D721Med (cell line): Measurements from ENCODE around the gene VDR.

Experiments used
- DNase-seq: peaks from one replicate; pipeline ENCODE4 v3.0.0; 2011; ENCODE audit warnings: low spot score; ENCODE audit not compliant: insufficient read length
- FAIRE-seq: peaks from 2 replicates; lab custom pipeline; 2011; peaks lifted over from hg19 to GRCh38; lab: Jason Lieb, UNC
- TF ChIP-seq, protein P1 (sequence below): IDR thresholded peaks from 2 replicates; pipeline ENCODE4 v1.5.1; 2012; ENCODE audit warnings: mild to moderate bottlenecking, control low read depth; ENCODE audit not compliant: insufficient read depth; ENCODE audit errors: missing control alignments

VDR gene

DNA sequence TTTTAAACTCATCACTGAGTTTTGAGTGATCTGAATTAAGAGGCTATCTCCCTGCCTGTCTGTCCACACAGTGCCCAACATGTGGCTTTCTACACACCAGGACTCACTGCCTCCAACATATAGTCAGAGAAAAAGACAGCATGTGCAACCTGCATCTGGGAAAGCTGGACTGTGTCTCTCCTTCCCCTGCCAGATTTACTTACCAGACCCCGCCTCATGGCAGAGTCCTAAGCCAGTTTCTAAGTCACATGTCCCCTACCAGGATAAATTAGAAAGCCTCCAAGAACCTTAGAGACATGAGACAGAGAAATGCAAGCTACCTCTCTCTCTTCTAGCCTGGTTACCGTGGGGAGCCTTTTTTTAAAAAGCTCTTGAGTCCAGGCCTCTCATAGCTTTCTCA lies 82.4 kb downstream of the VDR start:
- FAIRE-seq (no peak), DNase-seq (no peak)
- TF ChIP-seq, protein P1, sequence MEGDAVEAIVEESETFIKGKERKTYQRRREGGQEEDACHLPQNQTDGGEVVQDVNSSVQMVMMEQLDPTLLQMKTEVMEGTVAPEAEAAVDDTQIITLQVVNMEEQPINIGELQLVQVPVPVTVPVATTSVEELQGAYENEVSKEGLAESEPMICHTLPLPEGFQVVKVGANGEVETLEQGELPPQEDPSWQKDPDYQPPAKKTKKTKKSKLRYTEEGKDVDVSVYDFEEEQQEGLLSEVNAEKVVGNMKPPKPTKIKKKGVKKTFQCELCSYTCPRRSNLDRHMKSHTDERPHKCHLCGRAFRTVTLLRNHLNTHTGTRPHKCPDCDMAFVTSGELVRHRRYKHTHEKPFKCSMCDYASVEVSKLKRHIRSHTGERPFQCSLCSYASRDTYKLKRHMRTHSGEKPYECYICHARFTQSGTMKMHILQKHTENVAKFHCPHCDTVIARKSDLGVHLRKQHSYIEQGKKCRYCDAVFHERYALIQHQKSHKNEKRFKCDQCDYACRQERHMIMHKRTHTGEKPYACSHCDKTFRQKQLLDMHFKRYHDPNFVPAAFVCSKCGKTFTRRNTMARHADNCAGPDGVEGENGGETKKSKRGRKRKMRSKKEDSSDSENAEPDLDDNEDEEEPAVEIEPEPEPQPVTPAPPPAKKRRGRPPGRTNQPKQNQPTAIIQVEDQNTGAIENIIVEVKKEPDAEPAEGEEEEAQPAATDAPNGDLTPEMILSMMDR = no peak

DNA sequence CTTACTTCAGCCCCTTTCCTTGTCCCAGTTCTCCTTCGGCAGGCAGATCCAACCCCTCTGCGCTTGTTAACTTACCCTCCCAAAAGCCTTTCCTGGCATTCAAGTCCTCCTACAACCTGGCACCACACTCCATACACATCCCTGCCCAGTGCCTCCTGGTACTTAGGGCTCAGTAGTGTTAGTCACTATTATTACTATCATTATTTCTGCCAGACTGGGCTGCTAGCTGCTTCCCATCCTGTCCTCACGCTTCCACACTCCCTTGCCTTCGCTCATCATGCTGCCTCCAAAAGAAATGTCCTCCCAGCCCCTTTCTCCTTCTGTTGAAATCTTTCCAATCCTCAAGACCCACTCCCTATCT lies 83.5 kb downstream of the VDR start:
- no peak for DNase-seq
- no peak for FAIRE-seq

DNA sequence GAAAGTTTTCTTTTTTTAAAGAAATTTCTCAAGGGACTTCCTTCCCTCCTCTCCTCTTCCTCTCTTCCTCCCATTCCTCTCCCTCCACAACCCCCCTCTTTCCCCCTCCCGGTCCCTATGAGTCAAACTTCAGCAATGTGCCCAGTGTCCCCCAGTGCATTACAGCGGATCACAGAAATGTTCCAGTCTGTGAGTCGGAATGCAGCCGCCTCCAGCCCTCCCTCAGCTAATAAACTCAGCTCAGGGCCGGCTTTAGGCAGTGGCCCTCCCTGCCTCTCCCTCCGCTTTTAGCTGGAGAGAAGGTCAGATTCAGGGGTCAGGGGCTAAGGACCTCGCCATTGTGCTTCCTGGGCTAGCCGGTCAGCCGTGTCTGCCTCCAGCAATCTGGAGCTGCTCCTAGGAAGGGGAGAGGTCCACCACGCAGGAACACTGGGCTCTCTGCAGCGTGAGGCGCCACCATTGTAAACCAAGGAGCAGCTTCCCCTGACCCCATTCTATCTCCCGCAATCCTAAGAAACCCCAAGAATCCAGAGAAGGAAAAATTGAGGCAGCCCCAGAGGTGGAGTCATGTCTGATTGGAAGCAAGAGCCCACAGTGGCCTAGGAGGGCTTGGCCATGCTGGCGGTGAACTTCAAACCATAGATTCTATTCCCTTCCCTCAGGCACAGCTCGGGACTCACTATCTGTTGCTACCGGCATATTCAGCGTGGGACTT lies 84.0 kb downstream of the VDR start:
- TF ChIP-seq, protein P1 = no peak
- FAIRE-seq (no peak), DNase-seq (no peak)

More for the DNA sequence above, 83.5 kb downstream of the VDR start:
- TF ChIP-seq, protein P1 = no peak

DNA sequence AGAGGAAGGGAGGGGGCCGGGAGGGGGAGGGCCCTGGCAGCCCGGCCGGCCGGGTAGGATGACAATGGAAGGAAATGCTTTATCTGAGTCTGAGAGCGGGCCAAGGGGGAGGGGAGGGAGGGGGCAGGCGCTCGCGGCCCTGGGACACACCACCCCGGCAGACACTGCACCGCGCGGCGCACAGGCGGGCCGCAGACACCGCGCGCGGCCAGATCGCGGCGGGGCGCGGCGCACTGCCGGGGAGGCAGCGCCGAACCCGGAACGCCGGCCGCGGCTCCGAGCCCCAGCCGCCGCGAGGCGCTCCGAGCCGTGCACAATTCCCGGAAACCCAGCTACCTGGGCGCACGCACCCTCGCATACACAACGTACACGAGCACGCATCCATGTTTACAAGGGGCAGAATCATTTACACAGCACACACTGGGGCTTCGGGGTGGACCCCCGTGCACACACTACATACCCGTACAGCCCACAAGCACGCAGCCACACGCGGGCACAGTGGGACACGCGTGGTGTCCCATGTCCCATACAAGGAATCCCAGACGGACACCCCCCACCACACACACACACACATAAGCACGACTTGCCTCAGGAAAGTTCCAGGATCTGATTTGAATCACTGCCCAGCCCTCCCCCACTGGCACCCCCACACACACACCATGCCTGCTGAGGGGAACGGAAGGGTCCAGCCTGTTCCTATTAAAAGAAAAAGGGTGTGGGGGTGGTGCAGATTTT lies 84.7 kb downstream of the VDR start, which contains the start of gene HDAC7:
Gene HDAC7, minus strand, starts transcription at position 8 of the 735 bp plus-strand sequence. CDS start 118 bp downstream, outside the sequence.
- peak; percentile 74 for DNase-seq
- no peak for FAIRE-seq
- TF ChIP-seq, protein P1 = no peak

DNA sequence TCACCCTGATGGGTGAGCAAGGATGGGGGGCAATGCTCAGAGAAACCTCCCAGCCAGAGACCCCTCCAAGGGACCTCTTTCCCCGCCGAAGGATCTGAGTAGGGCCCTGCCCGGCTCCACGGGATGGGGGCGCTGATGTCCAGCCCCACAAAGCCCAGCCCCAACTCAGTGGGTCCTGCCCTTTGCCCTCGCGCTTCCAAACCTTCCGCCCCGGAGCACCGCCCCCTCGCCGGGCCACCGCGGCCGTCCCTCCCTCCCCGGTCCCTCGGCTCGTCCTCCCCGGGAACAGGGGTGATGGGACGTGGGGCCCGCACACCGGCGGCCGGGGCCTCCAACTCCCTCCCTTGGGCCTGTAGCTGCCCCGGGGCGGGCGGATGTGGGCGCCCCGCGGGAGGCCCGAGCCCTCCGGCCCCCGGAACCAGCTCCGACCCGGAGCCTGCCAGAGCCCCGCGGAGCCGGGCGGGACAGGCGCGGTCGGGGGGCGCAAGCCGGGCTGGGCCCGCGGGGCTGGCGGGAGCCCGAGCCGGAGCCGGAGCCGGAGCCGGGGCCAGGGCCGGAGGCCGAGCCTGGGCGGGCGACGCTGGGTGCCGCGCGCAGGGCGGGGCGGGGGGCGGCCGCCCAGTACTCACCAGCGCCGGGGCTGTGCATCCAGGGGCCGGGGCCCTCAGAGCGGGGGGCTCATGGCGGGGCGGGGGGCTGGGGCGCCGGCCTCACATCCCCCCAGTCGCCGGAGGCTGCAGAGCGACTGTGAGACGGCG lies 85.5 kb downstream of the VDR start:
- no peak for FAIRE-seq
- TF ChIP-seq, protein P1 = peak; percentile 14
- DNase-seq = no peak

DNA sequence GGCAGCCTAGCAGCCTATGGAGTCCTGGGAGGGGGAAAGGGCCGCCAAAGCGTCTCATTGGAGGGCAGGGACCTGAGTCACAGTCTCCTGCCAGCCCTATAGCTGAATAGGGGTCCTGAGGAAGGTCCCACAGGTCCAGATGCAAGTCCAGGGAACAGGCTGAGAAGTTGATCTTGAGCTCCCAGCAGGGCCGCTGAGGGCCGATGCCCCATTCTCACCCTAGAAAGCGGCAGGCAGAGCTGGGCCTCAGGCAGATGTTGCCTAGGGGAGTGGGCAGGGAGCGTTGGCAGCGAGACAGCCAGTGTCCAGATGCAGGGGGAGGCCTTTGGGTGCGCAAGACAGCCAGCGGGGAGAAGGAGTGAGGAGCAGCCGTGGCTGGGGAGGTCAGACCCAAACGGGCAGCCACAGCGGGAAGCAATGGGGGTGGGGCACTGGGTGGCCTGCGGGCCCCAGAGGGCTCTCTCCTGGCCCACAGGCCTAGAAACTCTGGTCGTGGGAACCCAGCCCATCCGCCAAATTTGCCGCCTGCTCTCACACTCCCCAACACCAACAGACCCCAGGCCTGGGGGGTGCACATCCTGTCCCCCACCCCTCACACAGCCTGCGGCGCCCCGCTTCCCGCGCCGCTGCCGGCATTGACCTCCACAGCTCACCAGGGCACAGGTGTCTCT lies 86.2 kb downstream of the VDR start:
- TF ChIP-seq, protein P1 = no peak
- DNase-seq (no peak), FAIRE-seq (no peak)
